ENCODE data around the gene KCND3. TPM values are rescaled to one million over a fixed set of nuclear protein-coding genes. Genes with fewer than 3 reads are reported as not detected.

The KCND3 gene
- polyA plus RNA-seq, 1 donor from 2014 or later: 7.8 TPM

- H2AFZ ChIP-seq (ENCODE audit: low read depth, low read length): no peak overlapping the region
- H3F3A ChIP-seq (ENCODE audit: insufficient read depth, low read length, poor library complexity, severe bottlenecking): no peaks in the 10 kb centered on the region
- TF ChIP-seq CTCF (IDR thresholded peaks at IDR 0.05; ENCODE audit: poor library complexity, severe bottlenecking) (no peak), POLR2AphosphoS5 (IDR thresholded peaks at IDR 0.05) (no peak), EP300 (conservative IDR thresholded peaks at IDR 0.05; ENCODE audit: poor library complexity, severe bottlenecking) (no peak), RAD21 (conservative IDR thresholded peaks at IDR 0.05) (no peak), REST (IDR thresholded peaks at IDR 0.05; ENCODE audit: borderline replicate concordance) (no peak), SMC3 (conservative IDR thresholded peaks at IDR 0.05; ENCODE audit: poor library complexity) (no peak), EZH2 (IDR thresholded peaks at IDR 0.05; ENCODE audit: borderline replicate concordance, insufficient read depth, low read length, poor library complexity, severe bottlenecking) (no peak), MXI1 (conservative IDR thresholded peaks at IDR 0.05; ENCODE audit: poor library complexity, severe bottlenecking) (no peak), TAF1 (IDR thresholded peaks at IDR 0.05; ENCODE audit: low read depth) (no peak)
- no peak overlapping the region for H3K9ac ChIP-seq (ENCODE audit: low read length)
- H3K9me3 ChIP-seq (ENCODE audit: low read length): no peaks in the 10 kb centered on the region
- H3K27me3 ChIP-seq (ENCODE audit: insufficient read depth, low read depth, low read length): no peaks in the 10 kb centered on the region
- no peaks in the 10 kb centered on the region for H3K9me2 ChIP-seq (ENCODE audit: insufficient read depth, low read length)
- H3K79me2 ChIP-seq (replicated peaks; ENCODE audit: insufficient read depth, low read length): no peaks in the 10 kb centered on the region
- no peak overlapping the region for H3K4me3 ChIP-seq (ENCODE audit: low read length)
- no peaks in the 10 kb centered on the region for H3K36me3 ChIP-seq (ENCODE audit: insufficient read depth, low read length)
- H4K20me1 ChIP-seq (ENCODE audit: insufficient read depth): no peaks in the 10 kb centered on the region
- H3K27ac ChIP-seq (ENCODE audit: low read length): no peak overlapping the region
- H3K4me2 ChIP-seq (ENCODE audit: low read length): peak overlapping the region; percentile 24
Measured at GRCh38 chr1:112027696-112028095, 38.2 kb upstream of the KCND3 start.

GRCh38 chr1:112026501-112026900 is 37.0 kb upstream of the KCND3 start:
- Histone ChIP-seq H3K9ac (ENCODE audit: low read length) (no peak overlapping the region), H4K20me1 (ENCODE audit: insufficient read depth) (no peaks in the 10 kb centered on the region), H3K9me3 (ENCODE audit: low read length) (no peaks in the 10 kb centered on the region), H3K27ac (ENCODE audit: low read length) (no peak overlapping the region), H3F3A (ENCODE audit: insufficient read depth, low read length, poor library complexity, severe bottlenecking) (no peaks in the 10 kb centered on the region), H3K4me2 (ENCODE audit: low read length) (no peak overlapping the region), H2AFZ (ENCODE audit: low read depth, low read length) (no peak overlapping the region), H3K9me2 (ENCODE audit: insufficient read depth, low read length) (no peaks in the 10 kb centered on the region), H3K27me3 (ENCODE audit: insufficient read depth, low read depth, low read length) (no peaks in the 10 kb centered on the region), H3K36me3 (ENCODE audit: insufficient read depth, low read length) (no peaks in the 10 kb centered on the region), H3K4me3 (ENCODE audit: low read length) (no peak overlapping the region), H3K79me2 (replicated peaks; ENCODE audit: insufficient read depth, low read length) (no peaks in the 10 kb centered on the region)
- TF ChIP-seq EP300 (conservative IDR thresholded peaks at IDR 0.05; ENCODE audit: poor library complexity, severe bottlenecking): no peak
- TF ChIP-seq TAF1 (IDR thresholded peaks at IDR 0.05; ENCODE audit: low read depth): no peak
- no peak for TF ChIP-seq REST (IDR thresholded peaks at IDR 0.05; ENCODE audit: borderline replicate concordance)
- TF ChIP-seq SMC3 (conservative IDR thresholded peaks at IDR 0.05; ENCODE audit: poor library complexity): no peak
- TF ChIP-seq CTCF (IDR thresholded peaks at IDR 0.05; ENCODE audit: poor library complexity, severe bottlenecking): no peak
- TF ChIP-seq MXI1 (conservative IDR thresholded peaks at IDR 0.05; ENCODE audit: poor library complexity, severe bottlenecking): no peak
- TF ChIP-seq POLR2AphosphoS5 (IDR thresholded peaks at IDR 0.05): no peak
- TF ChIP-seq EZH2 (IDR thresholded peaks at IDR 0.05; ENCODE audit: borderline replicate concordance, insufficient read depth, low read length, poor library complexity, severe bottlenecking): no peak
- no peak for TF ChIP-seq RAD21 (conservative IDR thresholded peaks at IDR 0.05)
